Measurements from ENCODE around the gene PBX3.

Gene PBX3

GRCh38 chr9:125842242-125842641 lies 95.1 kb downstream of the PBX3 start:
- TF ChIP-seq ZNF274 (IDR thresholded peaks at IDR 0.05; ENCODE audit: low read depth, low read length): no peak
- no peak for TF ChIP-seq SUZ12 (IDR thresholded peaks at IDR 0.05; ENCODE audit: extremely low read depth, insufficient read depth, insufficient read length)
- no peak for TF ChIP-seq YY1 (IDR thresholded peaks at IDR 0.05; ENCODE audit: insufficient read depth, insufficient read length)
- Histone ChIP-seq H3K4me1 (ENCODE audit: insufficient read depth, insufficient read length) (no peaks in the 10 kb centered on the region), H3K27me3 (ENCODE audit: insufficient read depth, insufficient read length) (no peaks in the 10 kb centered on the region), H3K36me3 (ENCODE audit: insufficient read depth, insufficient read length, low read length) (no peaks in the 10 kb centered on the region), H3K9ac (ENCODE audit: insufficient read length, low read depth) (no peak overlapping the region), H3K4me3 (ENCODE audit: insufficient read length, low read depth) (no peak overlapping the region), H3K9me3 (ENCODE audit: insufficient read depth, low read length) (no peaks in the 10 kb centered on the region; the same call in 1 of the 2 replicates)
- DNase-seq (ENCODE audit: low read depth, low spot score): no peak

- TF ChIP-seq YY1 (IDR thresholded peaks at IDR 0.05; ENCODE audit: insufficient read depth, insufficient read length): no peak
- TF ChIP-seq SUZ12 (IDR thresholded peaks at IDR 0.05; ENCODE audit: extremely low read depth, insufficient read depth, insufficient read length): no peak
- no peak for TF ChIP-seq ZNF274 (IDR thresholded peaks at IDR 0.05; ENCODE audit: low read depth, low read length)
- H3K9me3 ChIP-seq (ENCODE audit: insufficient read depth, low read length): no peaks in the 10 kb centered on the region; the same call in 1 of the 2 replicates
- DNase-seq (ENCODE audit: low read depth, low spot score): no peak
- H3K9ac ChIP-seq (ENCODE audit: insufficient read length, low read depth): no peak overlapping the region
- H3K36me3 ChIP-seq (ENCODE audit: insufficient read depth, insufficient read length, low read length): no peaks in the 10 kb centered on the region
- H3K4me1 ChIP-seq (ENCODE audit: insufficient read depth, insufficient read length): no peaks in the 10 kb centered on the region
- H3K4me3 ChIP-seq (ENCODE audit: insufficient read length, low read depth): no peak overlapping the region
- no peaks in the 10 kb centered on the region for H3K27me3 ChIP-seq (ENCODE audit: insufficient read depth, insufficient read length)
These were observed 96.5 kb downstream of the PBX3 start for GRCh38 chr9:125843646-125844045.

GRCh38 chr9:125844611-125845010 lies 97.4 kb downstream of the PBX3 start:
- H3K9ac ChIP-seq (ENCODE audit: insufficient read length, low read depth): no peak overlapping the region
- no peaks in the 10 kb centered on the region for H3K36me3 ChIP-seq (ENCODE audit: insufficient read depth, insufficient read length, low read length)
- TF ChIP-seq ZNF274 (IDR thresholded peaks at IDR 0.05; ENCODE audit: low read depth, low read length) (no peak), SUZ12 (IDR thresholded peaks at IDR 0.05; ENCODE audit: extremely low read depth, insufficient read depth, insufficient read length) (no peak), YY1 (IDR thresholded peaks at IDR 0.05; ENCODE audit: insufficient read depth, insufficient read length) (no peak)
- DNase-seq (ENCODE audit: low read depth, low spot score): no peak
- H3K4me1 ChIP-seq (ENCODE audit: insufficient read depth, insufficient read length): no peaks in the 10 kb centered on the region
- H3K9me3 ChIP-seq (ENCODE audit: insufficient read depth, low read length): no peaks in the 10 kb centered on the region; the same call in 1 of the 2 replicates
- no peak overlapping the region for H3K4me3 ChIP-seq (ENCODE audit: insufficient read length, low read depth)
- no peaks in the 10 kb centered on the region for H3K27me3 ChIP-seq (ENCODE audit: insufficient read depth, insufficient read length)

GRCh38 chr9:125845271-125845808 lies 98.2 kb downstream of the PBX3 start:
- Histone ChIP-seq H3K4me3 (ENCODE audit: insufficient read length, low read depth) (no peak overlapping the region), H3K27me3 (ENCODE audit: insufficient read depth, insufficient read length) (no peaks in the 10 kb centered on the region), H3K9me3 (ENCODE audit: insufficient read depth, low read length) (no peaks in the 10 kb centered on the region; the same call in 1 of the 2 replicates), H3K4me1 (ENCODE audit: insufficient read depth, insufficient read length) (no peaks in the 10 kb centered on the region), H3K9ac (ENCODE audit: insufficient read length, low read depth) (no peak overlapping the region), H3K36me3 (ENCODE audit: insufficient read depth, insufficient read length, low read length) (no peaks in the 10 kb centered on the region)
- DNase-seq (ENCODE audit: low read depth, low spot score): no peak
- TF ChIP-seq YY1 (IDR thresholded peaks at IDR 0.05; ENCODE audit: insufficient read depth, insufficient read length) (no peak), SUZ12 (IDR thresholded peaks at IDR 0.05; ENCODE audit: extremely low read depth, insufficient read depth, insufficient read length) (no peak), ZNF274 (IDR thresholded peaks at IDR 0.05; ENCODE audit: low read depth, low read length) (no peak)

- no peak for DNase-seq (ENCODE audit: low read depth, low spot score)
- no peak for TF ChIP-seq YY1 (IDR thresholded peaks at IDR 0.05; ENCODE audit: insufficient read depth, insufficient read length)
- TF ChIP-seq ZNF274 (IDR thresholded peaks at IDR 0.05; ENCODE audit: low read depth, low read length): no peak
- TF ChIP-seq SUZ12 (IDR thresholded peaks at IDR 0.05; ENCODE audit: extremely low read depth, insufficient read depth, insufficient read length): no peak
- no peak overlapping the region for H3K9ac ChIP-seq (ENCODE audit: insufficient read length, low read depth)
- no peaks in the 10 kb centered on the region for H3K36me3 ChIP-seq (ENCODE audit: insufficient read depth, insufficient read length, low read length)
- H3K4me3 ChIP-seq (ENCODE audit: insufficient read length, low read depth): no peak overlapping the region
- H3K9me3 ChIP-seq (ENCODE audit: insufficient read depth, low read length): no peaks in the 10 kb centered on the region; the same call in 1 of the 2 replicates
- no peaks in the 10 kb centered on the region for H3K4me1 ChIP-seq (ENCODE audit: insufficient read depth, insufficient read length)
- H3K27me3 ChIP-seq (ENCODE audit: insufficient read depth, insufficient read length): no peaks in the 10 kb centered on the region
These were observed 100.6 kb downstream of the PBX3 start for GRCh38 chr9:125847735-125848134.

- H3K4me3 ChIP-seq (ENCODE audit: insufficient read length, low read depth): no peak overlapping the region
- H3K36me3 ChIP-seq (ENCODE audit: insufficient read depth, insufficient read length, low read length): no peaks in the 10 kb centered on the region
- H3K4me1 ChIP-seq (ENCODE audit: insufficient read depth, insufficient read length): no peaks in the 10 kb centered on the region
- no peak for DNase-seq (ENCODE audit: low read depth, low spot score)
- no peaks in the 10 kb centered on the region; the same call in 1 of the 2 replicates for H3K9me3 ChIP-seq (ENCODE audit: insufficient read depth, low read length)
- no peaks in the 10 kb centered on the region for H3K27me3 ChIP-seq (ENCODE audit: insufficient read depth, insufficient read length)
- no peak overlapping the region for H3K9ac ChIP-seq (ENCODE audit: insufficient read length, low read depth)
- no peak for TF ChIP-seq ZNF274 (IDR thresholded peaks at IDR 0.05; ENCODE audit: low read depth, low read length)
- TF ChIP-seq SUZ12 (IDR thresholded peaks at IDR 0.05; ENCODE audit: extremely low read depth, insufficient read depth, insufficient read length): no peak
- no peak for TF ChIP-seq YY1 (IDR thresholded peaks at IDR 0.05; ENCODE audit: insufficient read depth, insufficient read length)
These were observed 103.0 kb downstream of the PBX3 start for GRCh38 chr9:125850106-125850632.

- no peak for DNase-seq (ENCODE audit: low read depth, low spot score)
- Histone ChIP-seq H3K9ac (ENCODE audit: insufficient read length, low read depth) (no peak overlapping the region), H3K9me3 (ENCODE audit: insufficient read depth, low read length) (no peaks in the 10 kb centered on the region; the same call in 1 of the 2 replicates), H3K27me3 (ENCODE audit: insufficient read depth, insufficient read length) (no peaks in the 10 kb centered on the region), H3K4me1 (ENCODE audit: insufficient read depth, insufficient read length) (no peaks in the 10 kb centered on the region), H3K4me3 (ENCODE audit: insufficient read length, low read depth) (no peak overlapping the region), H3K36me3 (ENCODE audit: insufficient read depth, insufficient read length, low read length) (no peaks in the 10 kb centered on the region)
- TF ChIP-seq YY1 (IDR thresholded peaks at IDR 0.05; ENCODE audit: insufficient read depth, insufficient read length) (no peak), SUZ12 (IDR thresholded peaks at IDR 0.05; ENCODE audit: extremely low read depth, insufficient read depth, insufficient read length) (no peak), ZNF274 (IDR thresholded peaks at IDR 0.05; ENCODE audit: low read depth, low read length) (no peak)
These were observed 103.6 kb downstream of the PBX3 start for GRCh38 chr9:125850763-125851162.

All from NT2/D1 (cell line).